ENCODE measurements around the gene ARHGAP22.

Gene ARHGAP22

DNA sequence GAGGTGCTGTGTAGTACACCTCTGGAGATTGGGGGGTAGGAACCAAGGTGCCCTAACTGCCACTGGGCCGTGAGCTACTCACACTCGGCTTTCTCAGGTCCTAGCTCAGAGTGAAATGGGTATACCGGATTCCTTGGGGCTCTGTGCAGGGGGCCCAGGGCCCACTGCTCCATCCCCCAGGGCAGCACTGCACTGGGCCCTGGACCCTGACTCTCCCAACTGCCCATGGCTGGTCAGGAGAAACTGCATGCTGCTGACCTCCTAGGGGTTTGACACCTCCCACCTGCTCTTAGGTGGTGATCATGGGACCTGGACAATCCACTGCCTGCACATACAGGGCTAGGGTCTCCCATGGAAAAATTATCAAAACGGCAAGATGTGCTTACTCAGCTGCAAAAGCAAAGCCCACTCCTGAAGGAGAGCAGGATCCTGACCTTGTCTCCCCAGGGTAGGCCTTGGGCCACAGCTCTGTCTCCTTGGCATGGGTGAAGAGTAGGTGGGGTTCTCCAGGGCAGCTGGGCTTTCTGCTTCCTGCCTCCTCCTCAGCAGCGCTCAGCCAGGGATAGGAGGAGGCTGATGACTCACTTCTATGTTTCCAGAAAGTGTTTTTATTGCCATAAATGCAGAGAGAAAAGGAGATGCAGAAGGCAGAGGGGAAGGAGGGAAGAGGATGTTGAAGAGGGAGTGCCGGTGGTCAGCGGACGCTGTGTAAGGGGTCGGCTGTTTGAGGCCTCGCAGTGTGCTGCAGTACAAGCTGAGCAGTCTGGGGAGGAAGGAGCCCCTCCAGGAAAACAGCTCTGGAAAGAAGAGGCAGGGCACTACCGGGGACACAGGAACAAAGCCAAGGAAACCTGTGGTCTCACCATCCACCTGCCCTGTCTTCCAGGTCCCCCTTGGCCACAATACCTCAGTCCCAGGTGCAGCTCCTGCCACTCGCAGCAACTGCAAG is 107.8 kb downstream of the ARHGAP22 start:
- peak; percentile 14 for DNase-seq (ENCODE audit: low read depth)

DNA sequence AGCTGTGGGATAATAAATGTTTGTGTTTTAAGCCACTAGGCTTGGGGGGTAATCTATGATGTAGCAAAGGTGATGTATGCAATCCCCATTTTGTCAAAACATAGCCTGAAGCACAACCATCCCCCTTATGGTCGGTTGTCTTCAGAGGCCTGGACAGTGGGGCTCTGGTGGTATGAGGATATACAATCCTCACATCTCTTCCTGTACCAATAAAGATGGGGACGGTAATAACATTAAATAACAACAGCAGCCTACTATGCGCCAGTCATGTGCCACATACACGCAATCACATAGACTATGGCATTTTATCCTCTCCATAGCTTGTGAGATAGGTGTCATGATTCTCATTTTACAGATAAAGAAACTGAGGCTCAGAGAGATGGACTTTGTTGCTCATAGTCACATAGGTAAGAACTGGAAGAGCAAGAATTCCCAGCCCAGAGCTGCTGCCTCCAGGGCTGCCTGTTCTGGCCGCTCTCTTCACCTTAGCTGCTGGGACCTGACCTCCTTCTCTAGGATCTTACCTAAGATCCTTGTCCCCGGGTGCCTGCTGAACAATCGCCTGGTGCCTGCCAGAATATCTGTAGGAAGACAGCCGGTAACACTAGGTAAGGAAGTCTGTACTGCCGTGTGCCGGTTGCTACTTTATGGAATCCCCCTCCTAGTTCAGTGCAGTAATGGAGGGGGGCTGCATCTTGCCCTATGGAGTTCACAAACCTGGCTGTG is 108.6 kb downstream of the ARHGAP22 start:
- DNase-seq (ENCODE audit: low read depth) = no peak

GRCh38 chr10:48495282-48496045 is 109.4 kb downstream of the ARHGAP22 start:
- DNase-seq (ENCODE audit: low read depth) = no peak

GRCh38 chr10:48494611-48495010 is 110.3 kb downstream of the ARHGAP22 start:
- DNase-seq (ENCODE audit: low read depth) = no peak

DNA sequence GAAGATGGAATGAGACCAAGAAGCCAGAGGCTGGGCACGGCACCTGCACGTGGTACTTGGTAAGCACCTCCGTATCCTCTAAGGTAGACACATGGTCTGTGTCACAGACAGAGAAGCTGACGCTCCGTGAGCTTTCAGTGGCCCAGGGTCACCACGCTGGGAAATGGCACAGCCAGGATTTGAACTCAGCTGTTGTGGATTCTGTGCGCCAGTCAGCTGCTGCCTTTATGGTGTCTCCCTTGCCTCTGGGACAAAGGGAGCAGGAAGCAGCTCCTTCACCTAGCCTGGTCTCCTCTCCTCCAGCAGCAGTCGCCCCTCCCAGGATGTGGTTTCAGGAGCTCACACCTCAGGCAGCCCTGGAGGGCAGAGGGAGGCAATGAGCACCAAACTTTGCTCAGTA is 110.8 kb downstream of the ARHGAP22 start:
- no peak for DNase-seq (ENCODE audit: low read depth)

- DNase-seq (ENCODE audit: low read depth) = no peak
These were observed 111.6 kb downstream of the ARHGAP22 start for GRCh38 chr10:48493083-48493871.

- DNase-seq (ENCODE audit: low read depth) = no peak
These were observed 112.7 kb downstream of the ARHGAP22 start for GRCh38 chr10:48492201-48492600.

DNA sequence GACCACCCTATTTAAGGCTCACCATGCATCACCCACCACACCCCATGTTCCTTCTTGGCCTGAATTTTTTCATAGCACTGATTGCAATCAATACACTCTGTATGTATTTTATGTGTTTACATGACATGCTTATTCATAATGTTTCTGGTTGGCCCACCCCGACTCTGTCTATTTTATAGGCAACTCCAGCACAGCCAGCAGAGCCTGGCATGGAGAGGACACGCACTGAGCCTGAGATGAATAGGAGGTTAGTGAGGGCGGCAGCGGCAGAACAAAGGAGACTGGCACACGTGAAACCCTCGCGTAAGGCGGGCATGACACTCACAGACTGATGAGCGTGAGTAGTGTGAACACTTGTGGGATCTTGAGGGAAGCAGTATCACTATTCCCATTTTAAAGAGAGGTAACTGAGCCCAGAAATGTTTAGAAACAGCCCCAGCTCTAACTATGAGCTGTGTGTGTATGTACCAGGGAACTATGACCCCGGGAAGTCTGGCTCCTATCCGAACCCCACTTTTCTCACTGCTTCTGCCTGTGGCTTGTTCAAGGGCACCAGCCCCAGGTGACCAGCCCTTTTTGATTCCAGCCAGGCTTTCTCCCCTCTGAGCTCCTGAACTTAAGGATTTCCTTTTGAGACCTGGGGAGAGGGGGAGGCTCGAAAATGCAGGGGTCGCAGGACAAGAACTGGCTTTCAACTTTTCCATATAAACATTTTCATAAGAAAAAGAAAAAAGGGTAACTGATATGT is 113.3 kb downstream of the ARHGAP22 start:
- no peak for DNase-seq (ENCODE audit: low read depth)

- DNase-seq (ENCODE audit: low read depth) = no peak
These were observed 113.9 kb downstream of the ARHGAP22 start for GRCh38 chr10:48490946-48491345.

DNA sequence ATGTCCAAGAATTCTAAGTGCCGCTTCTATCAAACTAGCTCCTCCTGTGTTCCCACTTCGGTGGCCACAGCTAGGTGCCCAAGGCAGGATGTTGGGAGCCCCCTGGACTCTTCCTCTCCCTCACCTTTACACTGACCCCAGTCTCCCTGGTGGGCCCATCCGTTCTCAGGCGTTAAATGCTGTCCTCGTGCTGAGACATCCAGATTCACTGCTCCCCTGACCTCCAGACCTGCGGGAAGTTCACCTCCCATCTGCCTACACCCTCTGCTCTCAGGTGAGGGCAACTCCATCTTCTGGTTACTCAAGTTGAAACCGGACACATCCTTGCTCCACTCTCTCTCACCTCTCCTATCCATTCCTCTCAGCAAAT is 114.3 kb downstream of the ARHGAP22 start:
- no peak for DNase-seq (ENCODE audit: low read depth)

- DNase-seq (ENCODE audit: low read depth) = no peak
These were observed 115.8 kb downstream of the ARHGAP22 start for GRCh38 chr10:48489099-48489498.

DNA sequence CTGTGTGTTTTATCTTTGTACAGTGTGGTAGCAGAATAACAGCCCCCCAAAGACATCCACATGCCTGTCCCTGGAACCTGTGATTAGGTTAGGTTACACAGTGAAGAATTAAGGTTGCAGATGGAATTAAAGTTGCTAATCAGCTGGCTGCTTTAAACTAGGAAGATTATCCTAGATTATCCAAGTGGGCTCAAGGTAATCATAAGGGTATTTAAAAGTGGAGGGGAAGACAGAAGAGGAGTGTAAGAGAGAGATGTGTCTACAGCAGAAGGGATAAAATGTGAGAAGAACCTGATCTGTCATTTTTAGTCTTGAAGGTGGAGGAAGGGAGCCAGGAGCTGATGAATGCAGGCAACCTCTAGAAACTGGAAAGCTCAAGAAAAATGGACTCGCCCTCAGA is 117.6 kb downstream of the ARHGAP22 start:
- no peak for DNase-seq (ENCODE audit: low read depth)

- no peak for DNase-seq (ENCODE audit: low read depth)
These were observed 119.2 kb downstream of the ARHGAP22 start for GRCh38 chr10:48485711-48486110.

- DNase-seq (ENCODE audit: low read depth) = no peak
These were observed 120.0 kb downstream of the ARHGAP22 start for GRCh38 chr10:48484911-48485310.

GRCh38 chr10:48482207-48482606 is 122.7 kb downstream of the ARHGAP22 start:
- DNase-seq (ENCODE audit: low read depth) = no peak

DNA sequence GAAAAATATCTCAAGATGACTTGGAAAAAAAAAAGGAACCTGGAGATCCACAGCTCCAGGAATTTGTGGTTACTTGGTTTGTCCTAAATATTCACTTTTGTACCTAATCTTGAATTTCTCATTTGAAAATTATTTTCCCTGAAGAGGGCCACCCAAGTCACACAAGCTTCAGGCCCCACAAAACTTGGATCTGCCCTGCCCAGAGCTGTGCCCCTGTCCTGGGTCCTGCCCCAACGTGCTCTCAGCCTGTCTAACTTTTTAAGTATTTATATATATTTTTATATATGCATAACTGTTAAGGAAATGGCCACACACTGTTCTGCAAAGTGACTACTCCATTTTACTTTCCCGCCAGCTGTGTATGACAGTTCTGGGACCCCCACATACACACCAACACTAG is 123.5 kb downstream of the ARHGAP22 start:
- DNase-seq (ENCODE audit: low read depth) = no peak

- DNase-seq (ENCODE audit: low read depth) = no peak
These were observed 124.2 kb downstream of the ARHGAP22 start for GRCh38 chr10:48480397-48481374.

- no peak for DNase-seq (ENCODE audit: low read depth)
These were observed 125.7 kb downstream of the ARHGAP22 start for GRCh38 chr10:48478980-48479811.

DNA sequence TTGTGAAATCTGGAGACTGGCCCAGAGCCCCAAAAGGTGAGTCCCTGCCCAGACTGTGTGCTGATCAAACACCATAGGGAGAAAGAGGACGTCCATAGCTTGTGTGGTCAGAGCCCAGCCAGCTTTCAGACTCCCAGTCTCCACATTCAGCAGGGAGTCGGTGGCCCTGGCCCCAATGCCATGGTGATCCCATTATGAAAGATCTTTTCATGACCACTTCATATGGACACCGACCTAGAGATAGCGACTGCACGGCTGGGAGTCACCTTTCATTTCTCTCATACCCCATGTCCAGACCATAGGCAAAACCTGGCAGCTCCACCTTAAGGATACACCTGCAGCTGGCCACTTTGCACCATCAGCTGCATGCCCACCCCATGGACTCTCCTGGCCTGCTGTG is 126.4 kb downstream of the ARHGAP22 start:
- DNase-seq (ENCODE audit: low read depth) = no peak
